ENCODE measurements around the gene PPP1R9A.

- TF ChIP-seq CTCF (IDR thresholded peaks at IDR 0.05 in 4 of 5, conservative IDR thresholded peaks at IDR 0.05 in 1 of 5) (no peak), POLR2A (IDR thresholded peaks at IDR 0.05) (no peak)
Measured at GRCh38 chr7:94882891-94883290, 24.5 kb upstream of the PPP1R9A start.
